Measurements from ENCODE around the gene CYFIP2. TPM values are rescaled to one million over a fixed set of nuclear protein-coding genes. Genes with fewer than 3 reads are reported as not detected.
A peak's percentile ranks its signal among the peaks of the same experiment; 100 is the strongest.

Gene CYFIP2
- total and polyA plus RNA-seq, 2 experiments from 2014 or later = 2.2 to 5.9 TPM

GRCh38 chr5:157387041-157387563 is 121.2 kb downstream of the CYFIP2 start:
- peak overlapping the region; percentile 77 for H3K4me2 ChIP-seq (ENCODE audit: unreplicated experiment)
- no peaks in the 10 kb centered on the region for H3K79me2 ChIP-seq (ENCODE audit: insufficient read depth)
- H3K9me3 ChIP-seq (ENCODE audit: low read depth) = no peaks in the 10 kb centered on the region
- no peaks in the 10 kb centered on the region for H3K9me2 ChIP-seq (ENCODE audit: insufficient read depth)
- 0 out of 2 replicates have a peak overlapping the region, but pooled peaks have one; percentile 23 for H3K4me3 ChIP-seq
- 0 to 7% methylated on average over 1 of the region's 1 CpG for WGBS, 2 experiments (ENCODE audit: low coverage in 1 of 2, low lambda C conversion rate in 2 of 2, missing lambda C conversion rate in 2 of 2)
- H3K27me3 ChIP-seq (replicated peaks; ENCODE audit: insufficient read depth) = no peaks in the 10 kb centered on the region
- no peaks in the 10 kb centered on the region for H4K20me1 ChIP-seq (ENCODE audit: insufficient read depth)
- peaks cover 52% of the 10 kb centered on the region for H3F3A ChIP-seq (ENCODE audit: insufficient read depth)
- no peaks in the 10 kb centered on the region for H3K36me3 ChIP-seq (ENCODE audit: low read depth)
- in situ Hi-C loops (cut with MboI) = no loop called here
- no peak overlapping the region; the same call in 1 of the 2 replicates for H2AFZ ChIP-seq
- H3K4me1 ChIP-seq (ENCODE audit: insufficient read depth) = peaks cover 60% of the 10 kb centered on the region
- DNase-seq = no peak
- peak overlapping the region; percentile 49 for H3K27ac ChIP-seq
- H3K9ac ChIP-seq = peak overlapping the region; percentile 49
- TF ChIP-seq EZH2phosphoT487 (IDR thresholded peaks at IDR 0.05; ENCODE audit: insufficient read depth, low read depth) = no peak
- no peak for TF ChIP-seq EZH2 (IDR thresholded peaks at IDR 0.05; ENCODE audit: insufficient read depth, poor library complexity, severe bottlenecking)

- no peaks in the 10 kb centered on the region for H3K9me2 ChIP-seq (ENCODE audit: insufficient read depth)
- peak overlapping the region; percentile 77 for H3K4me2 ChIP-seq (ENCODE audit: unreplicated experiment)
- H4K20me1 ChIP-seq (ENCODE audit: insufficient read depth) = no peaks in the 10 kb centered on the region
- no peaks in the 10 kb centered on the region for H3K9me3 ChIP-seq (ENCODE audit: low read depth)
- TF ChIP-seq EZH2 (IDR thresholded peaks at IDR 0.05; ENCODE audit: insufficient read depth, poor library complexity, severe bottlenecking) (no peak), EZH2phosphoT487 (IDR thresholded peaks at IDR 0.05; ENCODE audit: insufficient read depth, low read depth) (no peak)
- H3K36me3 ChIP-seq (ENCODE audit: low read depth) = no peaks in the 10 kb centered on the region
- in situ Hi-C loops (cut with MboI) = no loop called here
- peak overlapping the region; percentile 49 for H3K27ac ChIP-seq
- H3F3A ChIP-seq (ENCODE audit: insufficient read depth) = peaks cover 52% of the 10 kb centered on the region
- no peak overlapping the region for H3K9ac ChIP-seq
- H3K4me1 ChIP-seq (ENCODE audit: insufficient read depth) = peaks cover 60% of the 10 kb centered on the region
- H3K79me2 ChIP-seq (ENCODE audit: insufficient read depth) = no peaks in the 10 kb centered on the region
- H3K27me3 ChIP-seq (replicated peaks; ENCODE audit: insufficient read depth) = no peaks in the 10 kb centered on the region
- H3K4me3 ChIP-seq = no peak overlapping the region
- WGBS, 2 experiments (ENCODE audit: low coverage in 1 of 2, low lambda C conversion rate in 2 of 2, missing lambda C conversion rate in 2 of 2) = 19% methylated on average over 3 of the region's 3 CpGs
- no peak overlapping the region for H2AFZ ChIP-seq
- DNase-seq = peak; percentile 90
These were observed 121.8 kb downstream of the CYFIP2 start for GRCh38 chr5:157387683-157388093.

GRCh38 chr5:157388111-157388710 is 122.3 kb downstream of the CYFIP2 start:
- no peaks in the 10 kb centered on the region for H4K20me1 ChIP-seq (ENCODE audit: insufficient read depth)
- no peaks in the 10 kb centered on the region for H3K9me3 ChIP-seq (ENCODE audit: low read depth)
- in situ Hi-C loops (cut with MboI) = no loop called here
- TF ChIP-seq EZH2 (IDR thresholded peaks at IDR 0.05; ENCODE audit: insufficient read depth, poor library complexity, severe bottlenecking) (no peak), EZH2phosphoT487 (IDR thresholded peaks at IDR 0.05; ENCODE audit: insufficient read depth, low read depth) (no peak)
- H3K36me3 ChIP-seq (ENCODE audit: low read depth) = no peaks in the 10 kb centered on the region
- no peaks in the 10 kb centered on the region for H3K9me2 ChIP-seq (ENCODE audit: insufficient read depth)
- no peaks in the 10 kb centered on the region for H3K27me3 ChIP-seq (replicated peaks; ENCODE audit: insufficient read depth)
- no peak overlapping the region for H2AFZ ChIP-seq
- peak overlapping the region; percentile 77 for H3K4me2 ChIP-seq (ENCODE audit: unreplicated experiment)
- no peaks in the 10 kb centered on the region for H3K79me2 ChIP-seq (ENCODE audit: insufficient read depth)
- H3K4me1 ChIP-seq (ENCODE audit: insufficient read depth) = peaks cover 58% of the 10 kb centered on the region
- peak overlapping the region; percentile 49; the same call in 1 of the 2 replicates for H3K27ac ChIP-seq
- peaks cover 52% of the 10 kb centered on the region for H3F3A ChIP-seq (ENCODE audit: insufficient read depth)
- peak; percentile 7 for DNase-seq
- H3K4me3 ChIP-seq = no peak overlapping the region
- H3K9ac ChIP-seq = no peak overlapping the region

GRCh38 chr5:157389103-157389502 is 123.2 kb downstream of the CYFIP2 start:
- in situ Hi-C loops (cut with MboI) = no loop called here
- Histone ChIP-seq H3F3A (ENCODE audit: insufficient read depth) (peaks cover 46% of the 10 kb centered on the region), H3K79me2 (ENCODE audit: insufficient read depth) (no peaks in the 10 kb centered on the region), H4K20me1 (ENCODE audit: insufficient read depth) (no peaks in the 10 kb centered on the region), H2AFZ (no peak overlapping the region), H3K4me3 (no peak overlapping the region), H3K4me2 (ENCODE audit: unreplicated experiment) (no peak overlapping the region), H3K4me1 (ENCODE audit: insufficient read depth) (peaks cover 51% of the 10 kb centered on the region), H3K36me3 (ENCODE audit: low read depth) (no peaks in the 10 kb centered on the region), H3K27ac (no peak overlapping the region), H3K27me3 (replicated peaks; ENCODE audit: insufficient read depth) (no peaks in the 10 kb centered on the region), H3K9me2 (ENCODE audit: insufficient read depth) (no peaks in the 10 kb centered on the region), H3K9ac (no peak overlapping the region), H3K9me3 (ENCODE audit: low read depth) (no peaks in the 10 kb centered on the region)
- TF ChIP-seq EZH2phosphoT487 (IDR thresholded peaks at IDR 0.05; ENCODE audit: insufficient read depth, low read depth) (no peak), EZH2 (IDR thresholded peaks at IDR 0.05; ENCODE audit: insufficient read depth, poor library complexity, severe bottlenecking) (no peak)
- 97% methylated on average over 17 of the region's 17 CpGs for WGBS, 2 experiments (ENCODE audit: low coverage in 1 of 2, low lambda C conversion rate in 2 of 2, missing lambda C conversion rate in 2 of 2)
- no peak for DNase-seq
